MM.1S (cell line): ENCODE results near the gene MYRF.

Source experiments
- CTCF ChIP-seq: fragments of 300-600 bp; sonication (generic); IDR thresholded peaks from 2 replicates; pipeline ENCODE4 v1.5.1; 2016; ENCODE audit warnings: antibody characterized with exemption, low read length, mixed read lengths
- EZH2 ChIP-seq: fragments of 300-600 bp; sonication (generic); optimal IDR thresholded peaks from 2 replicates; pipeline ENCODE3; 2017; ENCODE audit warnings: low read depth, mild to moderate bottlenecking, antibody characterized with exemption, low read length, mixed read lengths
- EZH2phosphoT487 ChIP-seq: fragments of 300-600 bp; sonication (generic); IDR thresholded peaks from 2 replicates; pipeline ENCODE4 v1.6.1; 2018; ENCODE audit warnings: antibody characterized with exemption, low read length

- TF ChIP-seq CTCF (no peak), EZH2 (no peak), EZH2phosphoT487 (no peak)
Observed at GRCh38 chr11:61742391-61742790, 10.0 kb upstream of the MYRF start.
